GM19043 (cell line): ENCODE data around the gene GARIN3.
"Not testable (repeated sequence)": the region's sequence is repeated elsewhere in the genome, so short reads cannot be mapped to it uniquely, and the experiment has no call there.

Source experiments
- ATAC-seq: cut with Tn5 transposase; IDR thresholded peaks from one replicate; pipeline ENCODE4 v1.9.1; 2021; ENCODE audit warnings: low read depth; ENCODE audit not compliant: unreplicated experiment

Gene GARIN3

DNA sequence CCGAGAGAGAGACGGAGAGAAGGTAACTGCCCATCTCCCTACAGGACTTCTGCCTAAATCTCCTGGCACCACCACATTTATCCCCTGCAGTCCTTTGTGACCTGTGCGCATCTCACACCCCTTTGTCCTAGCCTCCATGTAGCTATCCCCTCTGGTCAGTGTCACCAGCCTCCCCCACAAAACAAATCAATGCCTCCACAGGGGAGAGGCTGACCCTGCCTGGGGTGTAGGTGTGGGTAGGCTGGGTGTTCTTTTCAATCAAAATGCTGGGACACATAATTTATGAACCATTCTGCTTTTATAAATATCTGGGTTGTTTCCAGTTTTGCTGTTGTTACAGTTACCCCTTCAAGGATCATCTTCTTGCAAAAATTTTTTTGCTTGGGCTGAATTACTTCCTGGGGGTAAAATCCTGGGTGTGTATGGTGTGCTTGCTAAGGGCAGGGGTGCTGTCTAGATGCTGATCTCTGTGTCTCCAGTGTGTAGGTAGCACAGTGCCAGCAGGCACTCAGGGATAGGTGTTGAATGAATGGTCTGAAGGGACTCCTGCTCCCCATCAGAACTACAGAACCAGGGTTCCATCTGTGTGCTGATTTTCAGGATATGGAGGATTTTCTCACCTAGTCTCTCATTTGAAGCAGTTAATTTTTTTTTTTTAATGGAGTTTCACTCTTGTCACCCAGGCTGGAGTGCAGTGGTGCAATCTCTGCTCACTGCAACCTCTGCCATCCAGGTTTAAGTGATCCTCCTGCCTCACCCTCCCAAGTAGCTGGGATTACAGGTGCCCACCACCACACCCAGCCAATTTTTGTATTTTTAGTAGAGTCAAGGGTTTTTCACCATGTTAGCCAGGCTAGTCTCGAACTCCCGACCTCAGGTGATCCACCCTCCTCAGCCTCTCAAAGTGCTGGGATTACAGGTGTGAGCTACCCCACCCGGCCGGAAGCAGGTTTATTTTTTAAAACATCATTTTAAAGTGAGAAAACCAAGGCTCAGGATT is at the start of gene GARIN3:
TSS of gene GARIN3 (minus strand) at position 51 of the 1,000 bp plus-strand sequence. CDS start 96 bp downstream, outside the sequence.
- no peak for ATAC-seq

DNA sequence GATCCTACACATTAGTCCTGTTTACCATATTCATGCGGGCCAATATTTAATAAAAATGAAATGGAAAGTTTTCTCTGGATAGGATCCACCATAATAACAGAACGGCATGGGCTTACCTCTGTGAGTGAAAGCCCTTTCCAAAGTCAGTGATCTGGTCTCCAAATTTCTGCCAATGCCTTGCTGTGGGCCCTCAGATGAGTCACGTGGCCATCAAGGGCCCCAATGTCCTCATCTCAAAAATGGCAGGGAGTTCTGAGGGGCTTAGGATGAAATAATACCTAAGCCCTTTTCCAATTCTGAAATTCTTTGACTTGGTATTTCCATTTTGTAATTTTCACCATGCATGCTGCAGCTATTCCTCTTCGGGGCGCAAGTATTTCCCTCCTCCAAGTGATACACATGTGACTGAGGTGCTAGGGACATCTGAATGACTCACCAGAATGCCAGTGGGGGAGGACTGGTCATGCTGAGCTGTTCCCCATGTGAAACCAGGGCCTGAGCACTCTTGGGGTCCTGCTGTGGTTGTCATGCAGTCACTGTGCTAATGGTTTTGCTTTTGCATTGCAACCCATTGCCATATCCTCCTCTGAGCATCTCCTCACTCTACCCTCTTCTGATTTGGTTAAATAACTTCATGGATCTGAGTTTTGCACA is 49.6 kb upstream of the GARIN3 start:
- no peak for ATAC-seq

DNA sequence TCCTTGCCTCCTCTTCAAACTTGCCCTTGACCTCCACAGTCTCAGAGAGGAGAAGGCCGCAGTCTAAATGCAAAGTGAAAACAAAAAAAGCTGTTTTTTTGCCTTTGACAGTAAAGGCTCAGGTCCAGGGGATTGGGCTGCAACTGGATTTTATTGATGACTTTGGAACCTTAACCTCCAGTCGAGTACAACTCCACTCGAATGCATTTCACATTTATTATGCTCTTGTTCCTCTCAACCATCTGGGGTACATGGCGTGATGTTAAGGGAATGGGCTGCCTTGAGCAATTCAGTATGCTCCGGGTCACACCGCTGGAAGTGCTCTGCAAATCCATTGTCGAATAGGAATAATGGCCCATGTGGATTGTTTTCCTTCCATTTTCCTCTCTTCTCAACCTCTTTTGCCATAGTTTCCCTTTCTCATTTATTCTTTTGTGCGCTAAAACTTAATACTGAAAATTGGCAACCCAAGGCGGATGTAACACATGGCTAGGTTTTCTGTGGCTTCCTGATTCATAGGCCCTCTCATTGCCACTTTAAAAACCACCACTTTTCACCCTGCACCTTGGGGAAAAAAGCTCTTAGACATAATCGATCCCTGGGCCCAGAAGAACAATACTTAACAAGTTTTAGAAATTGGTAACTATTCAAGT is 48.9 kb upstream of the GARIN3 start:
- ATAC-seq, result peak; percentile 46

DNA sequence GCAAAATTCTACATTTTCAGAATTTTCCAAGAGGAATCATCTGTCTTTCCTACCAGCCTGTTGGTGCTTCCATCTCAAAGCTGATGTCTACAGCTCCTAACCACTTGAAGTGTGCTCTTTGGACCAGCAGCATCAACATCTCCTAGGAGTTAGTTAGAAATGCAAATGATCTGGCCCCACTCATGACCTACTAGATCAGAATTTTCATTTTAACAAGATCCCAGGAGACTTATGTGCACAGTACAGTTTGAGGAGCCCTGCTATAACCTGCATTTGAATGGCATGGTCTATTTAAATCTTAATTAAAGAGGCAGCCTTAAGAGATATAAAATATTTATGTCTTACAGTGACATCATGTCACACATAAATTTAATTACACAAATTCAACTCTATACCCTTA is 48.4 kb upstream of the GARIN3 start:
- no peak for ATAC-seq

DNA sequence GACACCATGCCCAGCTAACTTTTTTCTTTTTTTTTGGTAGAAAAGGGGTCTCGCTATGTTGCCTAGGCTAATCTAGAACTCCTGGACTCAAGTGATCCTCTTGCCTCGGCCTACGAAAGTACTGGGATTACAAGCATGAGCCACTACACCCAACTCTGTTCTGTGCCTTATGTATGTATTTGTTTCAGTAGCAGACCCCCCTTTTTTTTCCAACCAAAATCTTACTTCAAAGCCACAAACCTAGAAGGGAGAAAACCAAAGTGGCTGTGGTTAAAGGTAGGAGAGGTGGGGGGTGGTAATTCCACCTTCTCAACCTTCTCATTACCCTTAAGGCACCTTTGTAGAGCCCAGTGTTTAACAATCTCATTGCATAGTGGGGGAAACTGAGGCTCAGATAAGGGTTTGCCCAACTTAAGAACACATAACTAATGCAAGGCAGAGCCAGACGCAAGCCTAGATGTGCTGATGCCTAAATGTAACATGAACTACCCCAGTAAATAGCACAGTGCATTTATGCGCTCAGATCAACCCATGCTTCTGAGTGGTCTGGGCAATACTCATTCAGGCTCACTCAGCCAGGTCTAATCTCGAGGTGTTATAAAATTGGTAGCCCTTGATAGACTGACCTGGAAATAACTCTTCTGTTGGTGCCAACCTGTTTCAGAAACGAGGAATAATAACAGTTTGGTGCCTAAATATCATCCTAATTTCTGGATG is 47.6 kb upstream of the GARIN3 start:
- no peak for ATAC-seq

DNA sequence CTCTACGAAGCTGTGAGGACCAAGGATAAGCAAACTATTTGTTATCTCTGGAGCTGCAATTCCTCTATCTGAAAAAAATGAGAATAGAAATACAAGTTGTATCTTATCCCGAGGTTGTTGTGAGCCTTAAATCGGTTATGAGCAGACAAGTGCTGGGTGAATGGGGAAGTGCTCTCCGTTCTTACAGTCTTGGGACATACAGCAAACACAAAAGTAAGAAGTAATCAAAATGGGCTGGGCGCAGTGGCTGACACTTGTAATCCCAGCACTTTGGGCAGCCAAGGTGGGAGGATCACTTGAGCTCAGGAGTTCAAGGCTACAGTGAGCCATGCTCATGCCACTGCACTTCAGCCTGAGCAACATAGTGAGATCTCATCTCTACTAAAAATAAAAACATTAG is 46.2 kb upstream of the GARIN3 start:
- no peak for ATAC-seq

DNA sequence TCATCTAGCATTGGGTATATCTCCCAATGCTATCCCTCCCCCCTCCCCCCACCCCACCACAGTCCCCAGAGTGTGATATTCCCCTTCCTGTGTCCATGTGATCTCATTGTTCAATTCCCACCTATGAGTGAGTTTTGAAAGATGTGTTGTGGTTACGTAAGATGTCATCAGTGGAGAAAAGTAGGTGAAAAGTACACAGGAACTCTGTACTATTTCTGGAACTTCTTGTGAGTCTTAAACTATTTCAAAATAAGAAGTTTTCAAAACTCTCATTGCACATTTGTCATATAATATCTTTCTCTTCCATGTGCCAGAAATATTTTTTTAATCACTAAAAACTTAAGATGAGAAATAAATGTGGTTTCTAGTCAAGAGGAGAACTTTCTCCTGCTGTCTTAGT is 44.6 kb upstream of the GARIN3 start:
- not testable (repeated sequence) for ATAC-seq

DNA sequence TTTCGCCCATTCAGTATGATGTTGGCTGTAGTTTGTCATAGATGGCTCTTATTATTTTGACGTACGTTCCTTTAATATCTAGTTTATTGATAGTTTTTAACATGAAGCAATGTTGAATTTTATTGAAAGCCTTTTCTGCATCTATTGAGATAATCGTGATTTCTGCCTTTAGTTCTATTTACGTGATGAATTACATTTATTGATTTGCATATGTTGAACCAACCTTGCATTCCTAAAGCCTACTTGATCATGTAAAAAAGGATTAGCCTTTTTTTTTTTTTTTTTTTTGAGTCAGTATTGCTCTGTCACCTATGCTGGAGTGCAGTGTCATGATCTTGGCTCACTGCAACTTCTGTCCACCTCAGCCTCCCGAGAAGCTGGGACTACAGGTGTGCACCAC is 39.6 kb upstream of the GARIN3 start:
- no peak for ATAC-seq

DNA sequence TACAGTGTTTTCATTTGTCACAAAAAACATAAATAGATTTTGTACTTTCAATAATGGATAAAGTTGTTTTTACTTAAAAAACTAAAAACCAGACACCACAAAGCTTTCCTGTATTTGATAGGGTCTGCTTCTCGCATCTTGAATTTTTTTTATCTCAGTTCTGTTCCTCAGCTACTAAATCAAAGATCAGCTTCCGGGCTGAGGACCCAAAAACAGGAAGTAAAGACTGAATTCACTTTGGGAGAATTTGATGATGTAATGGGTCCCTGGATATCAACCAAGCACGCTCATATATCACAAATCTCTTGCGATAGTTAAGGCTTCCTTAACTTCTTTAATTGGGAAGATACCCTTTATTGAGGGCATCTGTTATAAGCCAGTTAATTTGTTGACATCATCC is 38.7 kb upstream of the GARIN3 start:
- no peak for ATAC-seq

DNA sequence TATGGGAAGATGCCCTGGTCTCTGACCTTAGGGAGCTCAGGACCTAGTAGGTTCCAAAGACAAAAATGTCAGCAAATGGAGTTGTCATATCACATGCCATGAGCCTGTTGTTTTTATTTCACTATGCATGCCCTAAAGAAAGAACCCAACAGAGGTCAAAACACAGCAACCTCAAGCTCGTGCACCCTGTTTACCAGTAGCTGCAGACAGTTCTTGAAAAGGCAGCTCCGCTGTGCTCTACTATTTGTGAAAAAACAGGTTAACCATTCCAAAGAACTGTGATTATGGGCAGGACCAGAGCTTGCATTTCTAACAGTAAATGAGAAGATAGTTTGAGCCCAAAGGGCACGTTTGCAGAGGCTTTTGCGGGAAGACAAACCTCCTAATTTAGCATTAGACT is 37.4 kb upstream of the GARIN3 start:
- no peak for ATAC-seq

DNA sequence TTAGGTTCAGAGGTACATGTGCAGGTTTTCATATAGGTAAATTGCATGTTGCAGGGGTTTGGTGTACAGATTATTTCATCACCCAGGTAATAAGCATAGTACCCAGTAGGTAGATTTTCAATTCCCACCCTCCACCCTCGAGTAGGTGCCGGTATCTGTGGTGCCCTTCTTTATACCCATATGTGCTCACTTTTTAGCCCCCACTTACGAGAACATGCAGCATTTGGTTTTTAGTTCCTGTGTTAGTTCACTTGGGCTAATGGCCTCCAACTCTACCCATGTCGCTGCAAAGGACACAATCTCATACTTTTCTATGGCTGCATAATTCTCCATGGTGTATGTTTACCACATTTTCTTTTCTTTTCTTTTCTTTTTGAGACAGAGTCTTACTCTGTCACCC is 35.8 kb upstream of the GARIN3 start:
- no peak for ATAC-seq

DNA sequence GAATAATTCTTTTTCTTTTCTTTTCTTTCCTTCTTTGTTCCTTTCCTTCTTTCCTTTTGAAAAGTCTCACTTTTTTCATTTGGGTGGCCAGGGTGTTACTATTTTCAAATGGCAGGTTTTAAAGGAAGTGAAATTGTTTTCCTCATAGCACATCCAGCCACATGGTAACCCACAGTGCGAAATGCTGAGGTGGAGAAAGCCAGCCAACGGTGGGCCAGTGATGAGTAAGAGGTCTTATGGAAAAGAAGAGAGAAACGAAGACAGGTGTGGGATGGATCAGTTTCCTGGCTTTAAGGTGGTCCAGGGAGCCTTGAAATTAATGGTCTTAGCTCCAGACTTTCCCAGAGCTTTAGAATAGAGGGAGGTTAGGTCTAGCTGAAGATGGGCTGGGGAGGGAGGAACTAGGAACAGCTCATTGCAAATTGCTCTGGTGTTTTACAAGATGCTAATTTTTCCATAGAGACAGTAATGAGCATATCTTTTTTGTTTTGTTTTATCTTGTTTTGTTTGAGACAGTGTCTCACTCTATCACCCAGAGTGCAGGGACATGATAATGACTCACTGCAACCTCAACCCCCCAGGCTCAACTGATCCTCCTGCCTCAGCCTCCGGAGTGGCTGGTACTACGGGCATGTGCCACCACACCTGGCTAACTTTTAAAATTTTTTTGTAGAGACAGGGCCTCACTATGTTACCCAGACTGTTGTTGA is 32.4 kb upstream of the GARIN3 start:
- no peak for ATAC-seq

DNA sequence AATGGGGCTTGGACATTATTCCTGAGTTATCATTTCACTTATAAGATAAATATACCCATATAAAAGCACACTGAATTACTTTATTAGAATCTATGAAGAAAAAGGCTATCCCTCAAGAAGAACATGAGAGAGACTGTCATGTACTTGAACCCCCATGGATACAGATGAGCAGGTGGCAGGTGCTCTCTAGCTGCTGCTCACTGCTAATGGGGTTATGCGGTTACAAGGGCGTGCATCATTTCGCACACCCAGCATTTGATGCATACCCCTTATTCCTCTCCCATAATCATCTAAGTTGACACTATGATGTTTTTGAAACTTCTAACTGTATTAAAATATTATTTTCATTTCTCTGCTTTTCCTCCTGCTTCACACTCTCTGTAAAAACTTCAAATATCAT is 31.0 kb upstream of the GARIN3 start:
- ATAC-seq, result no peak

DNA sequence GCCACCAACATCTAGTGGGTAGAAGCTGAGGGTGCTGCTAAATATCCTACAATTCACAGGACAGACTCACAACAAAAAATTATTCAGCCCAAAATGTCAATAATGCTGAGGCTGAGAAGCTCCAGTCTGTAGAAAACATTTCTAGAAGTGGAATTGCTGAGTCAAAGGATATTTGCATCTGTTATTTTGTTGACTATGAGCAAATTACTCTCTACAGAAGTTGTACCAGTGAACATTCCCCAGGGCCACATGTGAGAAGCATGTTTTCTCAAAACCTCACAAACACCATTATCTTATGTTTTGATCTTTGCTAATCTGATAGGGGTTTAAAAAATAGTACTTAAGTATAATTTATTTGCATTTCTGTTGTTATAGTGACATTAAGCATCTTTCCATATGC is 30.0 kb upstream of the GARIN3 start:
- no peak for ATAC-seq

DNA sequence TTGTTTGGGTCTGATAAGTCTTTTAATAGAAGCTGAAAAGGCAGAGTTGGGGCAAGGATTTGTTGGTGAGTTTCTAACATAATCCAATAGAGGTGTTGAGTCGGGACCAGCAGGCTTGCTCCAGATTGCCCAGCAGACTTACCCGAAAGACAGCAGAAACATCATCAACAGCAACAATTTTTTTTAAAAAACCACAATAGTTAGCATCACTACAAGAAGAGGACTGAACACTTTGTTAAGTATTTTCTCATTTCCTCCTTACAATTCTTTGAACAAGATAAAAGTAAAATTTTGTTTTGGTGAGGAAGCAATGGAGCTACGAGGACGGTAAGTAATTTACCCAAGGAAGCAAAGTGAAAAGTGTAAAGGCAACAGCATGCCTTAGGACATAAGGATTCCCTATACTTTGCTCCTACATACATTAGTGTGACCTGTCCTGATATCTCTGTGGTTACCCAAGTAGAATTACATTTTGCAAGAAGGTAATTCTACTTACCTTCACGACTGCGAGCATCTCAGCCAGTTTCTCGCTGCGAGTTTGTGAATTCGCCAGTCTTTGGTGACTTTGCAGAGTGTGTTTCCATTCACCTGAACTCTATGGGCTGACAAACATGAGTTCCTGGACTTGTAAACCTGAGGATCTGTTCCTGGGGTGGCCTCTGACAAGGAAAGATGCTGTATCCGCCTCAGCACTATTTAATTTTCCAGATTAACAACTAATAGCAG is 27.8 kb upstream of the GARIN3 start:
- no peak for ATAC-seq

DNA sequence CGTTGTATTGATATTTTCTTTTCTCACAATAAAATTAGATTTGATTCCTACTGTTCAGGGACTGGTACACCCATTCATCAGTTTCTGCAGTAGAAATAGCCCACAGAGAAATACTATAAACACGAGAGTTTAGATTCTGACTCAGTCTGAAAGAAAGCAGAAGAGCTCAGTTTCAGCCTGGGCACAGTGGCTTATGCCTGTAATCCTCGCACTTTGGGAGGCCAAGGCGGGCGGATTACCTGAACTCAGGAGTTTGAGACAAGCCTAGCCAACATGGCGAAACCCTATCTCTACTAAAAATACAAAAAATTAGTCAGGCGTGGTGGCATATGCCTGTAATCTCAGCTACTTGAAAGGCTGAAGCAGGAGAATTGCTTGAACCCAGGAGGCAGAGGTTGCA is 23.2 kb upstream of the GARIN3 start:
- no peak for ATAC-seq

DNA sequence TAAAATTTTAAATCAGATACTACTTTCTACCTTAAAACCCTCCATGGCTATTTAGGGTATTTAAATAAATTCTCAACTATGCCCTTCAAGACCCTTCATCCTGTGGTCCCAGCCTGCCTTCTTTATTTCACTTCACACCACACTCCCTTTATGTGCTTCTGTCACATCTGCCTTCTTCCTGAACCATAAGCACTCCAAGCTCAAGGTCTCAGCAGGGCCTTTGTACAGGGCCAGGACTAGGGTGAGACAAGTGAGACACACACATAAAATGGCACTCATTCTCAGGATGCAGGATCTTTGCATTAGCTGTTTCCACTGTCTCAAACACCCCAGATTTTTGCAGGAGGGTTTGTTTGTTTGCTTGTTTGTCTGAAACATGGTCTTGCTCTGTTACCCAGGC is 22.2 kb upstream of the GARIN3 start:
- ATAC-seq, result no peak

DNA sequence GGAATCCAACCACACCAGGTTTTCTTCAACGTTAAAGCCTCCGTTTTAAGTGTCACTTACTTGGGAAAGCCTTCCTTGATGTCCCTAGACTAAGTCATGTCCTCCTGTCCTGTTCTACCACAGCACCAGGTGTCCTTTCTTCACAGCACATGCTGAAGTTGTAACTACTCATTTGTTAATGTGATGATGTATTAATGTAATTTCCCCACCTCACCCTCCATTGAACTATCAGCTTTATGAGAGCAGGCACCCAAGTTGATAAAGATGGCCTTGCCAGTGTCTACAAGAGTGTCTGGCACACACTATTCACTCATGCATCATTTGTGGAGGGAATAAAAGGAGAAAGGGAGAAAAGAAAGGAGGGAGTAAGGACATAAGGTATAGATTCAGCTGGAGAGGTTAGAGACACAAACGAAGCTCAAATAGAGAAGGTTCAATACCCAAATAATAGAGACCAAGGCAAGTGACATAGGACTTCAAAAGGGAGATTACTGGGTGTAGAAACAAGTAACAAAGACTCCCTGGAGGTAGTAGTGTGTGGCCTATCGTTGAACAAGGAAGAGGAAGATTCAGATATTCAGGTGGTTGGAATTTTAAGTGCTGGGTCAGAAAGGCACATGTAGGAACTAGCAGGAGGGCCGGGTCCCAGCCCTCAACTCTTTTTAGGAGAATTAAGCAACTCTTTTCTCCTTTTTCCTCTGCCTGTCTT is 21.1 kb upstream of the GARIN3 start:
- ATAC-seq, result no peak
